ENCODE data around the gene MED12L.

DNA sequence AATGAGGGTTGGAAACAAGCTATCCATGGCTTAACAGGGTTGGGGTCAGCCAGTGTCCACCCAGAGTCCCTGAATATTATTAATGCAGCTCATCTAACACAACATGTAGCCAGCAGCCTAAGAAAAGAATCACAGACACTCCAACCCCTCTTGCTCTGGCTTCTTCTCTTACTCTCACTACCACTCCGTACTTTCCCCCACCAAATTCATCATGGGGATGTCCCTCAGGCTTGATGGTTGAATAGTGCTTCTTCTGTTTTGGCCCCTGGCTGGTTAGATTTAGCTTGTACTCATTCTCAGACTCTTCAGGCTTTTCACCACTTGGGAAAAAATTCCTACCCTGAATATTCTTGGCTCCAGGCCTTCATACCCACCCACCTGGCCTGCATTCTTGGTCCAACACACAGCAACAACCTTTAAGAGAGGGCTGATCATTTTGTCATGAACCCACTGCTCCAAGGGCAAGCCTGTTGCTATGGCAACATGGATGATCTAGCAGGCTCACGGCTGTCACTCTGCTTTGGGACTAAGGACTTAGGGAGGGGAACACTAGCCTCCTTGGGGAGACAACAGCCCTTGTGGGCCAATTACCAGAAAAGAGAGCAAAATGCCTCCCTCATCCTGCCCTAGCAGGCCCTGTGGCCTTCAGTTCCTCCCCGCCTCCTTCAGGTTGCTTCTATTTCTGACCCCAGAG lies 9.4 kb upstream of the MED12L start:
- TF ChIP-seq CTCF (IDR thresholded peaks at IDR 0.05) (no peak), POLR2A (IDR thresholded peaks at IDR 0.05) (no peak)

All from thyroid gland (tissue), 4 donors.